ENCODE results near the gene LARGE1.

GRCh38 chr22:33848251-33848650 lies 72.0 kb downstream of the LARGE1 start:
- TF ChIP-seq CTCF (conservative IDR thresholded peaks at IDR 0.05; ENCODE audit: low read depth, low read length) (no peak), POLR2A (IDR thresholded peaks at IDR 0.05; ENCODE audit: low read depth, low read length) (no peak), BHLHE40 (IDR thresholded peaks at IDR 0.05; ENCODE audit: low read depth, low read length) (no peak), CEBPB (IDR thresholded peaks at IDR 0.05; ENCODE audit: low read depth, low read length) (no peak), SMC3 (IDR thresholded peaks at IDR 0.05; ENCODE audit: low read depth, low read length) (no peak), RAD21 (IDR thresholded peaks at IDR 0.05; ENCODE audit: low read length) (no peak), NFE2L2 (IDR thresholded peaks at IDR 0.05; ENCODE audit: low read depth, low read length) (no peak), USF2 (IDR thresholded peaks at IDR 0.05; ENCODE audit: low read depth, low read length) (no peak), FOS (IDR thresholded peaks at IDR 0.05; ENCODE audit: low read depth, low read length) (no peak)

All from IMR-90 (cell line).